HCT116 (cell line): ENCODE data around the gene RASSF7. TPM values are rescaled to one million over a fixed set of nuclear protein-coding genes. Genes with fewer than 3 reads are reported as not detected.

Source experiments
- ATAC-seq: fragments of 200-7000 bp; cut with Tn5 transposase; 2 replicates; pipeline ENCODE4 v1.9.1; 2020; ENCODE audit warnings: mild to moderate bottlenecking, moderate library complexity
- BruUV-seq: library from RNA; stranded (reverse); fragments of 400-500 nt; replicated peaks from 2 replicates; lab custom pipeline; 2021; lab: Mats Ljungman, UMichigan
- CTCF ChIA-PET: fragments of 300-600 bp; sonication (Branson Sonifier 250); formaldehyde crosslinking; loops from one replicate; lab custom pipeline; 2021; ENCODE audit warnings: antibody characterized with exemption; lab: Charles Lee
- POLR2A ChIA-PET: fragments of 300-600, 350-600 bp; sonication (Branson Sonifier 250); formaldehyde crosslinking; loops from one replicate; lab custom pipeline; 2021; ENCODE audit warnings: antibody characterized with exemption; lab: Charles Lee
- RAD21 ChIA-PET, 2 experiments: fragments of 300-600 bp; sonication (Branson Sonifier 250); formaldehyde crosslinking; loops; one replicate each; lab custom pipeline; 2023; ENCODE audit warnings: low total read pairs in 2 of 2; ENCODE audit not compliant: uncharacterized antibody in 2 of 2, unreplicated experiment in 2 of 2, low non-redundant PET in 1 of 2; lab: Charles Lee
- DNase-seq: peaks from one replicate; pipeline ENCODE4 v3.0.0-alpha.2; 2010; ENCODE audit warnings: low read depth, low spot score
- H2AFZ ChIP-seq: fragments of 200-600 bp; shearing (Covaris generic), sonication (generic); 2 replicates; pipeline ENCODE4 v1.6.1; 2017; ENCODE audit warnings: low read depth, mixed run types, mixed read lengths, antibody characterized with exemption, low read length; ENCODE audit not compliant: poor library complexity, severe bottlenecking
- H3K27ac ChIP-seq: 2 replicates; pipeline ENCODE4 v1.5.1; 2012; ENCODE audit warnings: low read depth, low read length
- H3K27me3 ChIP-seq: fragments of 200-600 bp; sonication (generic); 2 replicates; pipeline ENCODE4 v1.6.1; 2016; ENCODE audit warnings: mixed run types, low read length, mixed read lengths; ENCODE audit not compliant: insufficient read depth
- H3K36me3 ChIP-seq, 2 experiments: fragments of 200-500 bp in 1 of 2; fragments of 200-600 bp in 1 of 2; sonication (Bioruptor generic) in 1 of 2; sonication (generic) in 1 of 2; 2 replicates each; pipeline versions ENCODE4 v1.5.1 to v1.6.1; 2014 to 2016; ENCODE audit warnings: low read length in 2 of 2, inconsistent platforms in 1 of 2, mixed read lengths in 1 of 2, mixed run types in 1 of 2; ENCODE audit not compliant: insufficient read depth in 2 of 2, control insufficient read depth in 1 of 2
- H3K4me1 ChIP-seq, 2 experiments: fragments of 200-600 bp in 1 of 2; sonication (generic) in 1 of 2; 2 replicates each; pipeline versions ENCODE4 v1.5.1 to v1.6.1; 2012 to 2017; ENCODE audit warnings: low read length in 2 of 2, inconsistent platforms in 1 of 2, mild to moderate bottlenecking in 1 of 2, mixed read lengths in 1 of 2, mixed run types in 1 of 2, moderate library complexity in 1 of 2; ENCODE audit not compliant: insufficient read depth in 2 of 2, control insufficient read depth in 1 of 2
- H3K4me2 ChIP-seq: fragments of 200-600 bp; sonication (generic); 2 replicates; pipeline ENCODE4 v1.6.1; 2017; ENCODE audit warnings: mixed run types, low read length, mixed read lengths
- H3K4me3 ChIP-seq, 2 experiments: fragments of 200-600 bp in 1 of 2; sonication (generic) in 1 of 2; replicated peaks in 1 of 2; 2 replicates each; pipeline ENCODE4 v1.5.1; 2011 to 2016; ENCODE audit warnings: low read length in 2 of 2, control low read depth in 1 of 2, low read depth in 1 of 2, mild to moderate bottlenecking in 1 of 2, mixed read lengths in 1 of 2, mixed run types in 1 of 2
- H3K79me2 ChIP-seq: fragments of 200-600 bp; sonication (generic); 2 replicates; pipeline ENCODE4 v1.6.1; 2017; ENCODE audit warnings: mild to moderate bottlenecking, mixed run types, low read length, moderate library complexity, mixed read lengths; ENCODE audit not compliant: insufficient read depth
- H3K9ac ChIP-seq: fragments of 200-600 bp; sonication (generic); 2 replicates; pipeline ENCODE4 v1.6.1; 2016; ENCODE audit warnings: low read length, mixed read lengths
- H3K9me2 ChIP-seq: fragments of 200-600 bp; sonication (generic), shearing (Covaris generic); 2 replicates; pipeline ENCODE4 v1.6.1; 2017; ENCODE audit warnings: mixed run types, mild to moderate bottlenecking, moderate library complexity; ENCODE audit not compliant: insufficient read depth
- H3K9me3 ChIP-seq, 2 experiments: fragments of 200-500 bp in 1 of 2; fragments of 200-600 bp in 1 of 2; sonication (Bioruptor generic) in 1 of 2; sonication (generic) in 1 of 2; 2 replicates each; pipeline ENCODE4 v1.6.1; 2014 to 2017; ENCODE audit warnings: low read length in 2 of 2, mixed read lengths in 2 of 2, inconsistent platforms in 1 of 2, low read depth in 1 of 2, mild to moderate bottlenecking in 1 of 2, mixed run types in 1 of 2, moderate library complexity in 1 of 2; ENCODE audit not compliant: control insufficient read depth in 1 of 2, insufficient read depth in 1 of 2
- H4K20me1 ChIP-seq: fragments of 200-600 bp; sonication (generic), shearing (Covaris generic); 2 replicates; pipeline ENCODE4 v1.6.1; 2017; ENCODE audit warnings: mixed run types, mild to moderate bottlenecking, moderate library complexity; ENCODE audit not compliant: insufficient read depth
- CBX3 ChIP-seq: IDR thresholded peaks from 2 replicates; pipeline ENCODE4 v1.6.1; 2012; ENCODE audit warnings: low read depth
- ELF1 ChIP-seq: IDR thresholded peaks from 2 replicates; pipeline ENCODE4 v1.6.1; 2012; ENCODE audit warnings: low read depth, borderline replicate concordance
- POLR2A ChIP-seq: IDR thresholded peaks from 2 replicates; pipeline ENCODE4 v1.7.0; 2011; ENCODE audit warnings: borderline replicate concordance; ENCODE audit not compliant: insufficient read depth, insufficient read length; ENCODE audit errors: extremely low read depth
- SP1 ChIP-seq: IDR thresholded peaks from 2 replicates; pipeline ENCODE4 v1.6.1; 2012; ENCODE audit warnings: low read depth
- TCF7L2 ChIP-seq: IDR thresholded peaks from 2 replicates; pipeline ENCODE4 v1.7.0; 2011; ENCODE audit warnings: borderline replicate concordance, inconsistent platforms; ENCODE audit not compliant: insufficient read depth, insufficient read length; ENCODE audit errors: extremely low read depth
- intact Hi-C: fragments of 100-400 bp; cut with micrococcal nuclease; formaldehyde crosslinking; loops from 2 replicates; pipeline ENCODE4 v1.10.0; 2022
- total RNA-seq: library from RNA; stranded (reverse); gene quantifications from one replicate; pipeline ENCODE4 v1.2.1, GENCODE V29; 2021; ENCODE audit not compliant: unreplicated experiment
- TF ChIP-seq, protein P1 (sequence below): IDR thresholded peaks from 2 replicates; pipeline ENCODE4 v1.6.1; 2012
- TF ChIP-seq, protein P2 (sequence below): IDR thresholded peaks from 2 replicates; pipeline ENCODE4 v1.6.1; 2012; ENCODE audit warnings: low read depth

RASSF7 gene
- total RNA-seq, 1 experiment from 2014 or later, result 35.9 TPM

DNA sequence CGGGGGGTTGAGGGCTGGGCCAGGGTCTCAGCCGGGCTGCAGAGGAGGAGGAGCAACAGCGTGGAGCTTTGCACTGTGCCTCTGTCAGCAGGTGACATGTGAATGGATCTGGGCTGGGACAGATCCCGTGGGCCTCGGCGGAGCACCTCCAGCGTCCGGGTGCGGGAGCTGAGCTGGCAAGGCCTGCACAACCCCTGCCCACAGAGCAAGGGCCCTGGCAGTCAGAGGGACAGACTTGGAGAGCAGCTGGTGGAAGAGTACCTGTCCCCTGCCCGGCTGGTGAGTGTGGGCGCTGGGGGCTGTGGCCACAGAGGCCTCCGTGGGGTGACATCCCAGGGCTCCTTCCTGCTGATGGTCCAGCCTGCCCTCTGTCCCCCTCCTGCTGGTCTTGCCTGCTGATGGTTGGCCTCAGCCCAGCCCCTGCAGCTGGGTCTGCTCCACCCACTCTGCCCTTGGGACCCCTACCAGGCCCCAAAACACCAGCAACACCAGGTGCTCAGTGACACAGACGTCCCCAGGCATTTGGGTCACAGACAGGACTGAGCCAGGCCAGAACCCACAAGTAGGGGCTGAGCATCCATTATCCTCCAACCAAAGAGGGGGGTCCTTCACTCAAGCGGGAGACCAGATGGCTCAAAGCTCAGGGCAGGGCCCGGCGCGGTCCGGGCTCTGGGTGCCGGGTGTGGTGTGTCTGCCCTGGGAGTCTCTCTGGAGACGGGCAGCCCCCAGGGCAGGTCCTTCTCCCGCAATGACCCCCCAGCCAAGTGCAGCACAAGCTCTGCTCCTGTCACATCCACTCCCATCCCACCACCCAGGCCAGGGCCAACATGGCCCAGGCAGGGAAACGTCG is 20.0 kb upstream of the RASSF7 start:
- TF ChIP-seq, protein P1, sequence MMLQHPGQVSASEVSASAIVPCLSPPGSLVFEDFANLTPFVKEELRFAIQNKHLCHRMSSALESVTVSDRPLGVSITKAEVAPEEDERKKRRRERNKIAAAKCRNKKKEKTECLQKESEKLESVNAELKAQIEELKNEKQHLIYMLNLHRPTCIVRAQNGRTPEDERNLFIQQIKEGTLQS, result no peak
- no peak for TF ChIP-seq SP1
- no peak for TF ChIP-seq CBX3
- TF ChIP-seq POLR2A, result no peak
- TF ChIP-seq, protein P2, sequence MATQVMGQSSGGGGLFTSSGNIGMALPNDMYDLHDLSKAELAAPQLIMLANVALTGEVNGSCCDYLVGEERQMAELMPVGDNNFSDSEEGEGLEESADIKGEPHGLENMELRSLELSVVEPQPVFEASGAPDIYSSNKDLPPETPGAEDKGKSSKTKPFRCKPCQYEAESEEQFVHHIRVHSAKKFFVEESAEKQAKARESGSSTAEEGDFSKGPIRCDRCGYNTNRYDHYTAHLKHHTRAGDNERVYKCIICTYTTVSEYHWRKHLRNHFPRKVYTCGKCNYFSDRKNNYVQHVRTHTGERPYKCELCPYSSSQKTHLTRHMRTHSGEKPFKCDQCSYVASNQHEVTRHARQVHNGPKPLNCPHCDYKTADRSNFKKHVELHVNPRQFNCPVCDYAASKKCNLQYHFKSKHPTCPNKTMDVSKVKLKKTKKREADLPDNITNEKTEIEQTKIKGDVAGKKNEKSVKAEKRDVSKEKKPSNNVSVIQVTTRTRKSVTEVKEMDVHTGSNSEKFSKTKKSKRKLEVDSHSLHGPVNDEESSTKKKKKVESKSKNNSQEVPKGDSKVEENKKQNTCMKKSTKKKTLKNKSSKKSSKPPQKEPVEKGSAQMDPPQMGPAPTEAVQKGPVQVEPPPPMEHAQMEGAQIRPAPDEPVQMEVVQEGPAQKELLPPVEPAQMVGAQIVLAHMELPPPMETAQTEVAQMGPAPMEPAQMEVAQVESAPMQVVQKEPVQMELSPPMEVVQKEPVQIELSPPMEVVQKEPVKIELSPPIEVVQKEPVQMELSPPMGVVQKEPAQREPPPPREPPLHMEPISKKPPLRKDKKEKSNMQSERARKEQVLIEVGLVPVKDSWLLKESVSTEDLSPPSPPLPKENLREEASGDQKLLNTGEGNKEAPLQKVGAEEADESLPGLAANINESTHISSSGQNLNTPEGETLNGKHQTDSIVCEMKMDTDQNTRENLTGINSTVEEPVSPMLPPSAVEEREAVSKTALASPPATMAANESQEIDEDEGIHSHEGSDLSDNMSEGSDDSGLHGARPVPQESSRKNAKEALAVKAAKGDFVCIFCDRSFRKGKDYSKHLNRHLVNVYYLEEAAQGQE, result no peak
- TF ChIP-seq TCF7L2, result no peak
- TF ChIP-seq ELF1, result no peak
- Histone ChIP-seq H3K4me1 (peaks cover 9 to 24% of the 10 kb centered on the region in 2 experiments; a peak in 3 of 4 replicates), H3K9ac (no peak overlapping the region), H3K9me2 (no peaks in the 10 kb centered on the region), H3K4me2 (no peak overlapping the region), H4K20me1 (no peaks in the 10 kb centered on the region), H3K79me2 (peaks cover 7% of the 10 kb centered on the region; the same call in 1 of the 2 replicates), H2AFZ (no peak overlapping the region), H3K9me3 (no peaks in the 10 kb centered on the region), H3K27ac (no peak overlapping the region), H3K36me3 (no peaks in the 10 kb centered on the region), H3K27me3 (no peaks in the 10 kb centered on the region), H3K4me3 (no peak overlapping the region)
- ATAC-seq (no peak), DNase-seq (no peak)
- ChIA-PET CTCF (no interaction called here), RAD21 (no interaction called here), POLR2A (no interaction called here)
- intact Hi-C loops, result no loop called here
- BruUV-seq, result no TSS peak
